DND-41 (cell line): ENCODE measurements around the gene SCD5.

ENCODE experiments used
- CTCF ChIP-seq: IDR thresholded peaks from 2 replicates; pipeline ENCODE4 v1.5.1; 2012; ENCODE audit warnings: borderline replicate concordance, low read length, moderate library complexity, mild to moderate bottlenecking; ENCODE audit not compliant: poor library complexity, severe bottlenecking; ENCODE audit errors: extremely low read depth
- EZH2 ChIP-seq: IDR thresholded peaks from 3 replicates; pipeline ENCODE4 v1.6.1; 2012; ENCODE audit warnings: borderline replicate concordance, low read depth, mild to moderate bottlenecking, moderate library complexity, low read length, inconsistent platforms; ENCODE audit not compliant: severe bottlenecking

GRCh38 chr4:82787342-82787741 lies 11.3 kb downstream of the SCD5 start:
- TF ChIP-seq CTCF = no peak
- no peak for TF ChIP-seq EZH2
